Motor neuron (in vitro differentiated cells): ENCODE measurements around the gene PDXK. TPM values are rescaled to one million over a fixed set of nuclear protein-coding genes. Genes with fewer than 3 reads are reported as not detected.
A peak's percentile ranks its signal among the peaks of the same experiment; 100 is the strongest.
"Not testable (repeated sequence)": the region's sequence is repeated elsewhere in the genome, so short reads cannot be mapped to it uniquely, and the experiment has no call there.

ENCODE experiments used
- ATAC-seq, 8 experiments: fragments of 200-7000 bp; cut with Tn5 transposase; replicated peaks in 6 of 8; 2 replicates each; pipeline ENCODE4 v1.8.0; 2021; ENCODE audit warnings: mild to moderate bottlenecking in 8 of 8, moderate library complexity in 8 of 8
- H3K27ac ChIP-seq, 2 donors: fragments of 250-450 bp; sonication (Bioruptor Pico); 2 replicates each; pipeline ENCODE4 v1.9.0; 2021; ENCODE audit warnings: antibody characterized with exemption in 2 of 2, mild to moderate bottlenecking in 2 of 2, moderate library complexity in 1 of 2
- H3K4me1 ChIP-seq, 2 donors: fragments of 250-450 bp; sonication (Bioruptor Pico); replicated peaks in 1 of 2; 2 replicates each; pipeline ENCODE4 v1.6.1; 2021; ENCODE audit warnings: antibody characterized with exemption in 2 of 2, mild to moderate bottlenecking in 2 of 2, moderate library complexity in 1 of 2
- H3K4me3 ChIP-seq, 5 donors: fragments of 250-450 bp; sonication (Bioruptor Pico); 2 replicates each; pipeline ENCODE4 v1.9.0; 2021; ENCODE audit warnings: antibody characterized with exemption in 5 of 5, mild to moderate bottlenecking in 5 of 5, moderate library complexity in 4 of 5
- WGBS, 10 experiments: fragments of 450-650 bp; shearing (Covaris generic); methylation state at CpG; one replicate each; pipeline ENCODE4 v1.0.0; 2022; 5-methylcytosine and 5-hydroxymethylcytosine counted together
- in situ Hi-C, 9 experiments: fragments of 400-800 bp; cut with MboI; loops; one replicate each; pipeline ENCODE4 v1.15.0; 2021; ENCODE audit warnings: low sequenced_read_pairs in 9 of 9, low pct_unique_long_range_greater_than_20kb in 2 of 9; ENCODE audit not compliant: unreplicated experiment in 9 of 9
- total RNA-seq, 8 experiments: library from RNA; unstranded; fragments of 300-600 nt; gene quantifications; 2 replicates each; pipeline versions ENCODE4 v1.2.3 to v1.2.4, GENCODE V29; 2022

Gene PDXK
- total RNA-seq, 8 experiments from 2014 or later, result 17.8 to 71.7 (median 41.7) TPM

DNA sequence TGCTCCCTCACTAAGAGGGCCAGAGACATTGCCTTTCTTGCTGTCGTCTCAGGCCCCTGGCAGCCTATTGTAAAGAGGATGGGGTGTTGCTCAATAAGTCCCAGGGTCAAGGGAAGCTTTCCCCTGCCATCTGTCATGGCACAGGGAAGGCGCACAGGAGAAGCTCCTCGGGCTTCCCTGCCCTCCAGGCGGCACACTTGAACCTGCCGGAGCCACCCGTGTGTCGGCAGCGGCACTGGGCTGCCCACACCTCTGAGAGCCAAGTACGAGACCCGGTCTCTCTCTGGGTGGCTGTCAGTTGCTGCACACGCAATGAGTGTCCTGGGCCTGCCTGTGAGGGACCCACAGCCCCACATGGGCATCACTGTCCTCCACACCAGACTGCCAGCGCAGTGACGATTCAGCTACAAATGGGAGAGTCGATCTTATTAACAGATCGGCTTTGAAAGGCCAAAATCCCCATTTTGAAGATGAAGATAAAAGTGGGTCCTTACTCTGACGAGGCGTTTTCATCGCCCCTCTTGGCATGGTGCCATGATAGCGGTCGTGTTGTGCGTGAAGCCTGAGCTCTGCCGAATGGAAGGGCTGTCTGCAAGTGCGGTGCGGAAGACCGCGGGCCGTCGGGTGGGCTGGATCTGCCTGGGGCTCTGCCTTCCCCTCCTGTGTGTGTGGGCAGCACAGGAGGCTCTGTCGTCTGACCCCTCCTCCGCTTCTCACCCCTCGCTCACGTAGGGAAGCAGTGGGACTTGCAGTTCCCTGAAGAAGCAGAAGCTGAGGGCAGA lies 29.2 kb upstream of the PDXK start:
- ATAC-seq, result peak in 2 of 8 experiments; percentile 6 to 16
- 80 to 97% (median 96%) methylated on average over 4 to 14 of the region's 32 CpGs; no CpG with 5 or more reads in 4 of the 10 experiments for WGBS, 10 experiments
- H3K4me1 ChIP-seq, result no peaks in the 10 kb centered on the region
- H3K4me3 ChIP-seq, result no peak overlapping the region
- H3K27ac ChIP-seq, result no peak overlapping the region
- in situ Hi-C loops, result loop anchor here in 1 of 9 experiments (25.0 kb wide), 1 partner anchor 98 kb away; the partner anchor contains the start of genes CSTB and RRP1

DNA sequence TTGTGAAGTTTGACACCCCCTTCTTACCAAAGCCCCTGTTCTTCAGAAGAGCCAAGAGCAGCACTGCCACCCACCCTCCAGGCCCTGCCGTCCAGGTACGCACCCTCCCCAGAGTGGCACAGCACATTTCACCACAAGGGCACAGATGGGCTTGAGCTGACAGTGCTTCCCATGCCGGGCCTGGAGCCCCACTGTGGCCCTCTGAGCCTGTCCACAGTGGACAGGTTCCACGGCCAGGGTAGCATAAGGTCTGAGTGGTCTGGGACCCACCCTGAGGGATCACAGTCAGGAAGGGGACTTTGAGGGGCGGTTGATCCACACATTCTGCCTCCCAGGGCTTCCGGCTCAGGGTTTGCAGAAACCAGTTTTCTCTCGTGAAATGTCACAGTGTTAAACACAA lies 28.6 kb upstream of the PDXK start:
- in situ Hi-C loops, result loop anchor here in 1 of 9 experiments (25.0 kb wide), 1 partner anchor 97 kb away; the partner anchor contains the start of genes CSTB and RRP1
- no peak for ATAC-seq
- no peaks in the 10 kb centered on the region for H3K4me1 ChIP-seq
- no peak overlapping the region for H3K27ac ChIP-seq
- 87 to 100% (median 100%) methylated on average over 1 to 5 of the region's 7 CpGs; no CpG with 5 or more reads in 5 of the 10 experiments for WGBS, 10 experiments
- H3K4me3 ChIP-seq, result no peak overlapping the region

DNA sequence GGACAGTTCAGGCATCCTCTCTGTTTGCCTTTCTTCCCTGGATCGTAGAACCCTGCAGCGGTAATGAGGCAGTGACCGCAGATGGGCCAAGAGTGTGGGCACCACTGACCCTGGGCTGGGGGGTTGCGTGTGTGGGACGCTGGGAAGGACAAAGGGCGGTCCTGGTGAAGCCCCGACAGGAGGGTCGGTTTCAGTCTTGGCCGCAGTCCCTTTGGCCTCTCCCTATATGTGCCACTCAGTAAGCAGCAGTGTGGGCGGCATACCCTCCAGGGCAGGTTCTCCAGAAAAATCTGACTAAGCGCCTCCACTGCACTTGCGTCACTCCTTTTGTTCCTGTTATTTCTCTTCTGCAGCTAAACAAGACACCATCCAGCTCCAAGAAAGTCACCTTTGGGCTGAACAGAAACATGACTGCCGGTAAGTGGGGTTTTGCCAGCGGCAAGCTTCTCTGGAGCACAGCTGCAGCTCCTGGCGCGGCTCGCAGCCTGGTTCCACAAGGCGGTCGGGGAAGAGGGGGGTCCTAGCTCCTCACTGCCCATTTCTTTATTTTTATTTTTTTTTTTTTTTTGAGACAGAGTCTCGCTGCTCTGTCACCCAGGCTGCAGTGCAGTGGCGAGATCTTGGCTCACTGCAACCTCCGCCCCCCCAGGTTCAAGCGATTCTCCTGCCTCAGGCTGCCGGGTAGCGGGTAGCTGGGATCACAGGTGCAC lies 27.7 kb upstream of the PDXK start:
- 93 to 100% (median 96%) methylated on average over 1 to 12 of the region's 25 CpGs; no CpG with 5 or more reads in 2 of the 10 experiments for WGBS, 10 experiments
- H3K4me3 ChIP-seq, result no peak overlapping the region
- in situ Hi-C loops, result loop anchor here in 1 of 9 experiments (25.0 kb wide), 1 partner anchor 96 kb away; the partner anchor contains the start of genes CSTB and RRP1
- no peak for ATAC-seq
- H3K27ac ChIP-seq, result no peak overlapping the region
- no peaks in the 10 kb centered on the region for H3K4me1 ChIP-seq

DNA sequence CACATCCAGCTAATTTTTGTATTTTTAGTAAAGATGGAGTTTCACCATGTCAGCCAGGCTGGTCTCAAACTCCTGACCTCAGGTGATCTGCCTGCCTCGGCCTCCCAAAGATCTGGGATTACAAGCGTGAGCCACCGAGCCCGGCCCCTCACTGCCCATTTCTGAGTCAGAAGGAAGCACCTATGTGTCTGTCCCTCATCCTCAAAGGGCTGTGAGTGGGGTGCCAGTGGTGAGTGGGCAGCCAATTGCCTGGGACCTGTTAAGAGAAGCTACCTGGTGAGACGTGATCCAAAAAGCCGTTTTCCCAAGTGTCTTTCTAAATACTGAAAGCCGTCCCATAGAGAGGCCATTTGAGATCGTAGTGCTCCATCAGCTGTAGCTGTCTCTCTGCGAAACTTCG lies 27.1 kb upstream of the PDXK start:
- Histone ChIP-seq H3K4me1 (no peaks in the 10 kb centered on the region), H3K4me3 (no peak overlapping the region), H3K27ac (no peak overlapping the region)
- in situ Hi-C loops, result loop anchor here in 1 of 9 experiments (25.0 kb wide), 1 partner anchor 96 kb away; the partner anchor contains the start of genes CSTB and RRP1
- ATAC-seq, result no peak
- WGBS, 10 experiments, result 80 to 100% (median 100%) methylated on average over 1 to 4 of the region's 10 CpGs; no CpG with 5 or more reads in 2 of the 10 experiments

DNA sequence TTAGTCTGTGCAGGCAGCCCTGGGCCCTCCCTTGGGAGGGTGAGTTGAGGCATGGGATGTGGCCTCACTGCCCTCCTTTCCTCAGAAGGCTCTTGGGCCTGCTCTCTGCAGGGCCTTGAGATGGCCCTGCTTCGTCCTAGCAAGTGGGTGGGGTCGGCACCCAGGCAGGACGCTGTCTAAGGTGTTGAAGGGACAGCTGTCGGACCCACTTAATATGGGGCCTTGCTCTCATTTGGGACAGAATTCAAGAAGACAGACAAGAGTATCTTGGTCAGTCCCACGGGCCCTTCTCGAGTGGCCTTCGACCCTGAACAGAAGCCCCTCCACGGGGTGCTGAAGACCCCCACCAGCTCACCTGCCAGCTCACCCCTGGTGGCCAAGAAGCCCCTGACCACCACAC lies 26.0 kb upstream of the PDXK start:
- H3K4me3 ChIP-seq, result no peak overlapping the region
- H3K27ac ChIP-seq, result no peak overlapping the region
- ATAC-seq, result no peak
- in situ Hi-C loops, result loop anchor here in 1 of 9 experiments (25.0 kb wide), 1 partner anchor 94 kb away; the partner anchor contains the start of genes CSTB and RRP1
- 100% methylated on average over 2 to 3 of the region's 8 CpGs; no CpG with 5 or more reads in 7 of the 10 experiments for WGBS, 10 experiments
- no peaks in the 10 kb centered on the region for H3K4me1 ChIP-seq

DNA sequence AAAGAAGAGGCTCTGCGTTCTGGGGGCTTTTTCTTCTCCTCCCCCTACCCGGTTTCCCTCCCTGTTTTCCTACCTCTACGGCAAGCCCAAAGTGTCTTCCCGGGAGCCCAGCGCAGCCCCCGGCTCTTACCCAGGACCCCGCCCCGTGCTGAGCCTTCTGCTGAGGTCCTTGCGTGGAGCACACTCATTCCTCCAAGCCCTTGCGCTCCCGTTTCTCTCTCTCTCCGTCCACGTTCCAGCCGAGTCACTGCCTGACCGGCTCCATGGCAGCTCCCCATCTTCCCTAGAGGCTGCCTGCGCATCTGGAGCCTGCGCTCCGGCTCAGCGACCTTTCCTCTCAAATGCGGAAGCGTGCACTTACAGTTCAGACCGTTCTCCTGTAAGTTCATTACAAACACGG lies 24.9 kb upstream of the PDXK start:
- Histone ChIP-seq H3K4me1 (no peaks in the 10 kb centered on the region), H3K27ac (no peak overlapping the region), H3K4me3 (no peak overlapping the region)
- ATAC-seq, result no peak
- WGBS, 10 experiments, result 60 to 100% (median 100%) methylated on average over 1 to 5 of the region's 23 CpGs; no CpG with 5 or more reads in 1 of the 10 experiments
- in situ Hi-C loops, result loop anchor here in 1 of 9 experiments (25.0 kb wide), 1 partner anchor 93 kb away; the partner anchor contains the start of genes CSTB and RRP1

DNA sequence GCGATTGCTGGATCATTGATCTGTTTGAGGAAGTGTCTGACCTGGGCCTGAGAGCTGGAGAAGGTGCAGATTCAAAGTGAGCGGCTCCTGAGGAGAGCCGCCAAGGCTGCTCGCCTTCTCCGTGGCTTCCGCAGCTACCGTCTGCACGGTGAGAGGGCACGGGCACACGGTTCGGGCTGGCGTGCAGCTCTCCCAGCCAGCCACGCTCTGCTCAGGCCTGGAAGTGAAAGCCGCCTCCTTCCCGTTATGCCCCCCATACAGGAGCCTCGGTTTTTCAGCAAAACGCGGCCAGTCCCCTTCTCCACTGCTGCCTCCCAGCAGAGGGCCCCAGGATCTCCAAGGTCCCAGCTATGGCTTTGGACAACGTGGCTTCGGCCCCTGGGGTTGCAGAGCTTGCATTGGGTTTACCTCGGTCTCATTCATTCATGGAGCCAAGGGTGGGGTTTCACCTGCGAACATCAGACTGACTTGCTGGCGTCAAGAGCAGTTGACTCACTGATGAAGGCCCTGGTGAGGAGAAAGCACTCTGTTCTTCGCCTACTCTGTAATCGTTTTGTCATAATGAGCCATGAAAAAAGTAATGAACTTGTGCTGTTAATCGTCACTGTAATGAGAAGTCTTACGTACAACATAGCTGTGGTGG lies 24.4 kb upstream of the PDXK start:
- WGBS, 10 experiments, result 78 to 100% (median 90%) methylated on average over 3 to 18 of the region's 27 CpGs
- in situ Hi-C loops, result loop anchor here in 1 of 9 experiments (25.0 kb wide), 1 partner anchor 93 kb away; the partner anchor contains the start of genes CSTB and RRP1
- peaks cover 0 to under 1% of the 10 kb centered on the region in 2 donors for H3K4me1 ChIP-seq
- H3K4me3 ChIP-seq, result no peak overlapping the region
- peak in 1 of 8 experiments; percentile 18 for ATAC-seq
- H3K27ac ChIP-seq, result no peak overlapping the region

DNA sequence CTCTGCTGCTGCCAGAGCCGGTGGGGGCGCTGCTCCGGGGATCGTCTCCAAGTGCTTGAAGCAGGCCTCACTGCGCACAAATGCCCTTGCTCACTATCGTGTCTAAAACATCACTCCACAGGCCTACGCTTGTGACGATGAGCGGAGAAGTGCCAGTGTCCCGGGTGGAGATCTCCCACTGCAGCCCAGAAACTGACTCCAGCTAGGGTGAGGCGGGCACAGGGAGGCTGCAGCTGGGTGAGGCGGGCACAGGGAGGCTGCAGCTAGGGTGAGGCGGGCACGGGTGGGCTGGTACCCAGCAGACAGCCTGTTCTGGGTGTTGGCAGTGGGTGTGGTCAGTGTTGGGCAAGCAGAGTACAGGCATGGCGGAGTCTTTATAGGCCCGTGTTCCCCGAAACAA lies 22.7 kb upstream of the PDXK start:
- ATAC-seq, result no peak
- Histone ChIP-seq H3K4me3 (no peak overlapping the region), H3K4me1 (peaks cover 5 to 6% of the 10 kb centered on the region in 2 donors), H3K27ac (no peak overlapping the region)
- in situ Hi-C loops, result loop anchor here in 1 of 9 experiments (25.0 kb wide), 1 partner anchor 91 kb away; the partner anchor contains the start of genes CSTB and RRP1
- 88 to 100% (median 94%) methylated on average over 2 to 6 of the region's 17 CpGs; no CpG with 5 or more reads in 1 of the 10 experiments for WGBS, 10 experiments

DNA sequence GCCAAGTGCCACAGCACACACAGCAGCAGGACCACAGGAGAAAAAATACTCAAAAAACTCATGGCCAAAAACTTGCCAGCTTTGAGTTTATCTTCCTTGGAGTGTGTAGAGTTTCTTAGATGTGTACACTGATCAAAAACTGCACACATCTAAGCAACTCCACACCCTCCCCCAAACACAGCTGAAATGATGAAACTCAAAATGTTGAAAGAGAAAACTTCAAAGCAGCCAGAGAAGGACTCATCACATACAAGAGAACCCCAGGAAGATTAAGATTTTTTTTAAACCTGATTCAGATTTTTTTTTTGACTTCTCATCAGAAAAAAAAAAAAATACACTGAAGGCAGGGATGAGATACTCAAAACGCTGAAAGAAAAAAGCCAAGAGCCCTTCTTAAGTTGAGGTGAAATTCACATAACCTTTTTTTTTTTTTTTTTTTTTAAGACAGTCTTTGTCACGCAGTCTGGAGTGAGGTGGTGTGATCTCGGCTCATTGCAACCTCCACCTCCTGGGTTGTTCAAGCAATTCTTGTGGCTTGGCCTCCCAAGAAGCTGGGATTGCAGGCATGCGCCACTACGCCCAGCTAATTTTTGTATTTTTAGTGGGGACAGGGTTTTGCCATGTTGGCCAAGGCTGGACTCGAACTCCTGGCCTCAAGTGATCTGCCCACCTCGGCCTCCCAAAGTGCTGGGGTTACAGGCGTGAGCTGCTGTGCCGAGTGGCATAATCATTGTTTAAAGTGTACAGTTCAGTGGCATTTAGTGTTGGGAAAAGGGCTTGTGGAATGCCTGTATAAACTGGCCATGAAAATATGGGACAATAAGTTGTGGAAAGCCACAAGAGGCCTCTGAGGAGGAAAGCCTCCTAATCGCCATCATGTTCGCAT lies 20.9 kb upstream of the PDXK start:
- no peak for ATAC-seq
- H3K4me3 ChIP-seq, result no peak overlapping the region
- in situ Hi-C loops, result loop anchor here in 1 of 9 experiments (25.0 kb wide), 1 partner anchor 89 kb away; the partner anchor contains the start of genes CSTB and RRP1
- 61 to 100% (median 83%) methylated on average over 1 to 8 of the region's 11 CpGs; no CpG with 5 or more reads in 2 of the 10 experiments for WGBS, 10 experiments
- no peak overlapping the region for H3K27ac ChIP-seq
- peaks cover 13% of the 10 kb centered on the region in 2 donors for H3K4me1 ChIP-seq

DNA sequence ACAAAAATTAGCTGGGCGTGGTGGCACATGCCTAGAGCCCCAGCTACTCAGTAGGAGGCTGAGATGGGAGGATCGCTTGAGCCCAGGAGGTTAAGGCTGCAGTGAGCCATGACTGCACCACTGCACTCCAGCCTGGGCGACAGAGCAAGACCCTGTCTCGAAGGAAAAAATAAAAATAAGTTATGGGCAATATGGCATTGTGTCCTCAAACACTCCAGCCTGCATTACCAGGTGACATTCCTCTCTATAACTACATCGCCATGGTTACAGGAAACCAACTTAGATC lies 19.5 kb upstream of the PDXK start:
- 81 to 100% (median 94%) methylated on average over 1 to 4 of the region's 5 CpGs; no CpG with 5 or more reads in 3 of the 10 experiments for WGBS, 10 experiments
- H3K27ac ChIP-seq, H3K4me3 ChIP-seq, ATAC-seq: not testable (repeated sequence)
- peaks cover 16 to 20% of the 10 kb centered on the region in 2 donors for H3K4me1 ChIP-seq
- in situ Hi-C loops, result loop anchor here in 1 of 9 experiments (25.0 kb wide), 1 partner anchor 88 kb away; the partner anchor contains the start of genes CSTB and RRP1

DNA sequence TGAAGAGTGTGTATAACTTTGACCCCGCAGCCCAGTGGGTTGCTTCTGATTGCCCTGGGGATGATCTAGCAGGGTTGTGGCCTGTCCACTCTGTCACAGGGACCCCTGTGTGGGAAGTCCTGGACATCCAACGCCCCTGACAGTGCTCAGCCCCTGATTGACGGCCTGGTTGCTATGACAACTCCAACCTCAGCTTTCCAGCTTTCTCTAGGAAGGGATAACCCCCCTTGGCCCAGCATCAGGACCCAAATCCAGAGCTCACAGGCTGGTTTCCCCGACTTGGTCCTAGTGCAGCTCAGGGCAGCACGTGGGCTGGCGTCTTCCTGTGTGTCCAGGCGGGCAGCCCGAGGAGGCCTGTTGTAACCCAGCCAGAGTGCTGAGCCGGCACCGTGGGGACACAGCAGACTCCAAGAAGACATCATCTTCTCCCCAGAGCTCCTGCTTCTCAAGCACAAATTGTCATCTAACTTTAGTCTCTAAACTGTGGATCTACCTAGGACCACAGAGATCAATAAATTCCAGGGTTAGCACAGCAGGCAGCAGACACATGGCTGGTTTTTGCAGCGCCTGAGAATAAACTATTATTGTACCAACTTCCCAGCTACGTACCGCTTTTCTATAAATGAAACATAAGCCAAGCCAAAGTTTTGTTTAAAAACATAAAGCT lies 18.9 kb upstream of the PDXK start:
- in situ Hi-C loops, result loop anchor here in 1 of 9 experiments (25.0 kb wide), 1 partner anchor 87 kb away; the partner anchor contains the start of genes CSTB and RRP1
- no peak overlapping the region for H3K27ac ChIP-seq
- H3K4me1 ChIP-seq, result peaks cover 16 to 20% of the 10 kb centered on the region in 2 donors
- no peak overlapping the region for H3K4me3 ChIP-seq
- WGBS, 10 experiments, result 64 to 94% (median 82%) methylated on average over 1 to 11 of the region's 13 CpGs; no CpG with 5 or more reads in 3 of the 10 experiments
- ATAC-seq, result peak in 3 of 8 experiments; percentile 3 to 19 (median 7)
